Measurements from ENCODE around the gene TFEB.

The TFEB gene

GRCh38 chr6:41748542-41748941, 13.1 kb upstream of the TFEB start:
- no peaks in the 10 kb centered on the region for H3K9me3 ChIP-seq (ENCODE audit: control insufficient read depth, insufficient read depth, low read length)
- no peak overlapping the region for H3K27ac ChIP-seq (ENCODE audit: low read depth, low read length)
- H3K36me3 ChIP-seq (ENCODE audit: control insufficient read depth, low read length), result no peaks in the 10 kb centered on the region
- H3F3A ChIP-seq (ENCODE audit: control insufficient read depth, insufficient read depth), result no peaks in the 10 kb centered on the region
- H3K9me2 ChIP-seq (replicated peaks; ENCODE audit: control insufficient read depth, low read length), result no peaks in the 10 kb centered on the region
- H3K4me2 ChIP-seq (ENCODE audit: low read length), result no peak overlapping the region
- no peak overlapping the region for H3K4me3 ChIP-seq (ENCODE audit: low read length)
- H4K20me1 ChIP-seq (ENCODE audit: control insufficient read depth, insufficient read depth, low read depth, low read length), result no peaks in the 10 kb centered on the region
- H3K27me3 ChIP-seq (ENCODE audit: control insufficient read depth, low read length), result peaks cover 8% of the 10 kb centered on the region; the same call in 1 of the 2 replicates
- H3K4me1 ChIP-seq (ENCODE audit: control insufficient read depth, low read length), result no peaks in the 10 kb centered on the region
- no peak for TF ChIP-seq EZH2phosphoT487 (IDR thresholded peaks at IDR 0.05; ENCODE audit: borderline replicate concordance, low read length)
- no peak for TF ChIP-seq CTCF (IDR thresholded peaks at IDR 0.05; ENCODE audit: low read depth, low read length, poor library complexity, severe bottlenecking)
- no peaks in the 10 kb centered on the region for H3K79me2 ChIP-seq (ENCODE audit: control insufficient read depth, low read length)

GRCh38 chr6:41748102-41748477, 12.7 kb upstream of the TFEB start:
- no peaks in the 10 kb centered on the region for H3K9me2 ChIP-seq (replicated peaks; ENCODE audit: control insufficient read depth, low read length)
- no peaks in the 10 kb centered on the region for H3K9me3 ChIP-seq (ENCODE audit: control insufficient read depth, insufficient read depth, low read length)
- H3K4me3 ChIP-seq (ENCODE audit: low read length), result no peak overlapping the region
- H3K27me3 ChIP-seq (ENCODE audit: control insufficient read depth, low read length), result peaks cover 6% of the 10 kb centered on the region; the same call in 1 of the 2 replicates
- TF ChIP-seq EZH2phosphoT487 (IDR thresholded peaks at IDR 0.05; ENCODE audit: borderline replicate concordance, low read length), result no peak
- no peak for TF ChIP-seq CTCF (IDR thresholded peaks at IDR 0.05; ENCODE audit: low read depth, low read length, poor library complexity, severe bottlenecking)
- H3K4me1 ChIP-seq (ENCODE audit: control insufficient read depth, low read length), result no peaks in the 10 kb centered on the region
- H3F3A ChIP-seq (ENCODE audit: control insufficient read depth, insufficient read depth), result no peaks in the 10 kb centered on the region
- H3K27ac ChIP-seq (ENCODE audit: low read depth, low read length), result no peak overlapping the region
- H4K20me1 ChIP-seq (ENCODE audit: control insufficient read depth, insufficient read depth, low read depth, low read length), result no peaks in the 10 kb centered on the region
- no peak overlapping the region for H3K4me2 ChIP-seq (ENCODE audit: low read length)
- H3K36me3 ChIP-seq (ENCODE audit: control insufficient read depth, low read length), result no peaks in the 10 kb centered on the region
- no peaks in the 10 kb centered on the region for H3K79me2 ChIP-seq (ENCODE audit: control insufficient read depth, low read length)

DNA sequence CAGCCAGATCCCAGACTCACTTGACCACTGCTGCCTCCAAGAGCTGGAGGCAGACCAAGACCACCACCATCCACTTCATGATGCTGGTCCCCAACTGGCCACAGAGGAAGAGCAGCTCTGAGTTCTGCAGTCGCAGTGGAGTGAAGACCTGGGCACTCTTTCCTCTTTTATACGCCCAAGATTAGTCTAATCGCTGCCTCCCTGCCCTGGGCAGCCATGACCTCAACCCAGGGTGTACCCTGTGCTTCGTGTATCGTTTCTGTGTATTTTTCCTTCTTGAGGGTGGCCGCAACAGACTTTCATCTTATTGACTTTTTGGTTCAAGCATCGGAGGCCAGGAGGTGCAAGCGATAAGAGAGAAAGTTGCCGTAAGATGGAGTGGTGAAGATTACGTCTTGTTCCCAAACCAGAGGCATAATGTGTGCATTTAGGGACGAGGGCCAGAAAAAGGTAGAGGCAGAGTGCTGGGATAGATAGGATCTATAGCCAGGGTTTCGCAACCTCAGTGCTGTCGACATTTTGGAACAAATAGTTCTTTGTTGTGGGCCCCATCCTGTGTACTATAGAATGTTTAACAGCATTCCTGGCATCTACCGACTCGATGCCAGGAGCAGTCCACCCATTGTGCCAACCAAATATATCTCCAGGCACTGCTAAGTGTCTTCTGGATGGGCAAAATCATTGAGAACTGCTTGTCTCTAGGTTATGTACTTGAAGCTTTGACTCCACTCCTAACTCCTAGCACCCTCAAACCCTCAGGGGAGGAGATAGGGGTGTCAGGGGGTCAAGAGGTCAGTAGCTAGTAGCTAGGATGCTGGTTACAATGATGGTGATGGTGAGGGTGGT, 12.1 kb upstream of the TFEB start, which contains the start of gene PGC:
Gene PGC (minus strand): TSS at position 142 of the 846 bp plus-strand sequence. CDS start 63 bp downstream, at position 79.
- no peak within 1 kb of the TSS for H3K4me2 ChIP-seq (ENCODE audit: low read length)
- H3K4me1 ChIP-seq (ENCODE audit: control insufficient read depth, low read length), result no peaks in the 10 kb centered on the region
- no peaks in the 10 kb centered on the region for H3K36me3 ChIP-seq (ENCODE audit: control insufficient read depth, low read length)
- peaks cover 4% of the 10 kb centered on the region; the same call in 1 of the 2 replicates for H3K27me3 ChIP-seq (ENCODE audit: control insufficient read depth, low read length)
- TF ChIP-seq CTCF (IDR thresholded peaks at IDR 0.05; ENCODE audit: low read depth, low read length, poor library complexity, severe bottlenecking), result no peak
- no peak for TF ChIP-seq EZH2phosphoT487 (IDR thresholded peaks at IDR 0.05; ENCODE audit: borderline replicate concordance, low read length)
- no peaks in the 10 kb centered on the region for H3K9me3 ChIP-seq (ENCODE audit: control insufficient read depth, insufficient read depth, low read length)
- H3K4me3 ChIP-seq (ENCODE audit: low read length), result no peak within 1 kb of the TSS
- no peaks in the 10 kb centered on the region for H3K79me2 ChIP-seq (ENCODE audit: control insufficient read depth, low read length)
- H3K9me2 ChIP-seq (replicated peaks; ENCODE audit: control insufficient read depth, low read length), result no peaks in the 10 kb centered on the region
- H3F3A ChIP-seq (ENCODE audit: control insufficient read depth, insufficient read depth), result no peaks in the 10 kb centered on the region
- H4K20me1 ChIP-seq (ENCODE audit: control insufficient read depth, insufficient read depth, low read depth, low read length), result no peaks in the 10 kb centered on the region
- no peak within 1 kb of the TSS for H3K27ac ChIP-seq (ENCODE audit: low read depth, low read length)

Measured in DOHH2 (cell line).